GM19438 (cell line): Measurements from ENCODE around the gene PAQR3.

Experiments used
- ATAC-seq: cut with Tn5 transposase; IDR thresholded peaks from one replicate; pipeline ENCODE4 v1.9.1; 2021; ENCODE audit warnings: low read depth; ENCODE audit not compliant: unreplicated experiment

The PAQR3 gene, protein sequence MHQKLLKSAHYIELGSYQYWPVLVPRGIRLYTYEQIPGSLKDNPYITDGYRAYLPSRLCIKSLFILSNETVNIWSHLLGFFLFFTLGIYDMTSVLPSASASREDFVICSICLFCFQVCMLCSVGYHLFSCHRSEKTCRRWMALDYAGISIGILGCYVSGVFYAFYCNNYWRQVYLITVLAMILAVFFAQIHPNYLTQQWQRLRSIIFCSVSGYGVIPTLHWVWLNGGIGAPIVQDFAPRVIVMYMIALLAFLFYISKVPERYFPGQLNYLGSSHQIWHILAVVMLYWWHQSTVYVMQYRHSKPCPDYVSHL

DNA sequence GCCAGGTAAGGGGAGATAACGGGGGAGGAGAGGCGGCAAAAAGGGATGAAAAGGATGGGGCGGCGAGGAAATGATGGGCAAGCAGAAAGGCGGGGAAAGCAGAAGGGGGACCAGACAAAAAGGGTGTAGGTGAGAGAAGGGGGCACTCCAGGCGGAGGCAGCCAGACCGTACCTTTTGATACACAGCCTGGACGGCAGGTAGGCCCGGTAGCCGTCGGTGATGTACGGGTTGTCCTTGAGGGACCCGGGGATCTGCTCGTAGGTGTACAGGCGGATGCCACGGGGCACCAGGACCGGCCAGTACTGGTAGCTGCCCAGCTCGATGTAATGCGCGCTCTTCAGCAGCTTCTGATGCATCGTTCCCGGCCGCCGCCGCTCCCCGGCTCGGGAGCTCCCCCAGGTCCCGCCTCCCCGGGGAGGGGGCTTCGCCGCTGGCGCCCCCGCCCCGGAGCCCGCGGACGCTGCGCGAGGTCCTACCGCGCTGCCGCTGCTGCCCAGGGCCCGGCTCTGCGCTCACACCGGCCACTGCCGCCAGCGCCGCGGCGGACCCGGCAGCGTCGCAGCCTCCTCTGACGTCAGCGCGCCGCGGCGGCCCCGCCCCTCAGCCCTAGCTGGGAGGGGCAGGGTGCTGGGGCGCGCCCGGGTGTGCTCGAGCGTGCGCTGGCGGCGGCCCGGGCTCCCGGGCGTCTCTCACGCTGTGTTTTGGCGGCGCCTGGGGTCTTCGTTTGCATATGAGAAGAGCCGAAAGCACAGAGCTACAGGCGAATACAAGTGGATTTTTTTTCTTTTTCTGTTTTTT lies at the start of gene PAQR3:
Gene PAQR3, minus strand, starts transcription at position 571 of the 799 bp plus-strand sequence. Its CDS starts 214 bp downstream, at position 357.
- peak; percentile 96 for ATAC-seq

DNA sequence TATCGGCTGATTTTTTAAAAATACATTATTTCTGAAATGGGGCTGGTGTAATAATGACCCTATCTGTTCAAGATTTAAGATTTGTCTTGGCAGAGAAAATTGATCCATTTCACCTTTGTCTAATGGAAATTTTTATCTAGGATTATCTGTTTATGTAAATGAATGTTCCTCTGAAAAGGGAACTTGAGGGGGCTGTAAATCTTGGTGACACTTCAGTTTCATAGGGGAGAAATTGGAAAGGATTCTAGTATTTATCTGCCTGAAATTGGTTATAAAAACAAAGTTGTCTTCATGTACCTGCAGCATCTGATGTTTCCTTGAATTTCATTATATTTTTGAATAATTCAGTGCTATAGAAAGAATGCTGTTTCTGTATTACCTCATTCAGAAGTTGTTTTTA lies 48.4 kb upstream of the PAQR3 start:
- no peak for ATAC-seq

DNA sequence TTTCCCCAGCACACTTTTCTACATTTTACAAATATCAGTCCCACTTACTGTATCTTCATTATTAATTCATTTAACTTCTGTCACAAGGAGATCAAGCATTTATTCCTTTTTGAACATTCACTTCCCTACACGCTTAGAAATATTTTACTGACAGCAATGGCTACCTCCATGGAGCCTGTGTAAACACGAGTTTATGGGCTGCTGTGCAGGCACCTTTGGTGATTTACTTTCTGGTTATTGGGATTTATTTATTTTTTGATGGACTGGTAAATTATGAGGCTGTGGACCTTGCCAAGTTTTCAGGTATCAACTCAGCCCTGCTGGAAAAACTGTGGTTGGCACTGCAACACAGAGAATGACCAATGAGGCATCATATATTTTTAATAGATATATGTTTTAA lies 45.4 kb upstream of the PAQR3 start:
- no peak for ATAC-seq

DNA sequence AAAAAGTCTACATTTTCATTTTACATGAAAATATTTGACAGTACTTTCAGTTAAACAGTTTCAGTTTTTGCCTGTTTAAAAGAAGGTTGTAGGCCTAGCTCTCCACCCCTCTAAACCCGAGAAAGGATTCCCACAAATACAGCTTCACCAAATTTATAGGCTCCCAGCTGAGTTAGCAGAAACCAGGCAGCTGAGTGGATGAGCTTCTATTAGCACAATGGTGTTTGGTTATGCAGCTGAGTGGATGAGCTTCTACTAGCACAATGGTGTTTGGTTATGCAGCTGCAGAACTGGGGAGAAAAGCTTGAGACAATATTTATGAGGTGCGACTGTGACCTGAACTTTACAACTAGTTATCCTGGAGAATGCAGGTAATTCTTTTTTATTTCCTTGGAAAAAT lies 36.6 kb upstream of the PAQR3 start:
- ATAC-seq, result no peak

DNA sequence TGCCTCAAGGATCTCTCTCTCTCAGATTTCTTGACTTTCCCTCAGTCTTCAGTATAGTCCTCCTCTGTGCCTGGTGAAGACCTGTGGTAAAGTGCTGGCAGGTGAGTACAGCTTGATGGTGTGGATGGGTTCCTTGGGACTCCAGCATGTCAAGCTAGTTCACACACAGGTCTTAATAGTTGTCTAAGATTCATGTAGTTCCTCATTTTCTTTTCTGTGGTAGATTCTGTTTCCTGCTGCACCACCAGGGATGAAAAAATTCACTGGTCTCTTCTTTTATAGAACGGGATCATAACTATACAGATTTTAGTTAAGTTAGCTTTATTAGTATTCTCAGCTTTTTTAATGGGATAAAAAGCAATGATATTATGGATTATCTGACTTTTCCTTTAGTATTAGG lies 32.5 kb upstream of the PAQR3 start:
- no peak for ATAC-seq

DNA sequence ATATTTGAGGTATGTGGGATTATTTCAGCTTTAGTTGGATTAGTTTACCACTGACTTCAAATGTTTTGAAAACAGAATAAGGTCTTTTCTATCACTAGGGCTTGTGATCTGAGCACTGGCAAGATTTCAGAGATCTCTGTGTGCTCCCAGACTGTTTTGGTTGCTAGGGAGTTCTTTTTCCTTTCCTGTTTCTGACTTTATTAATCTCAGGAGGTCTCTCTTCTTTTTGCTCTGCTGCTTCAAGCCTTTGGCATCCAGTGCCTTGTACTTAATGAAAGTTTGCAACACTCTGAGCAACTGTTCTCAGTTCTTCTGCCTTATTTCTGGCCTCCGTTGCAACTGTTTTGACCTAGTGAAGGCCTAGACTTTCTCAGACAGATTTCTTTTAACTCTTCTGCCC lies 32.1 kb upstream of the PAQR3 start:
- no peak for ATAC-seq

DNA sequence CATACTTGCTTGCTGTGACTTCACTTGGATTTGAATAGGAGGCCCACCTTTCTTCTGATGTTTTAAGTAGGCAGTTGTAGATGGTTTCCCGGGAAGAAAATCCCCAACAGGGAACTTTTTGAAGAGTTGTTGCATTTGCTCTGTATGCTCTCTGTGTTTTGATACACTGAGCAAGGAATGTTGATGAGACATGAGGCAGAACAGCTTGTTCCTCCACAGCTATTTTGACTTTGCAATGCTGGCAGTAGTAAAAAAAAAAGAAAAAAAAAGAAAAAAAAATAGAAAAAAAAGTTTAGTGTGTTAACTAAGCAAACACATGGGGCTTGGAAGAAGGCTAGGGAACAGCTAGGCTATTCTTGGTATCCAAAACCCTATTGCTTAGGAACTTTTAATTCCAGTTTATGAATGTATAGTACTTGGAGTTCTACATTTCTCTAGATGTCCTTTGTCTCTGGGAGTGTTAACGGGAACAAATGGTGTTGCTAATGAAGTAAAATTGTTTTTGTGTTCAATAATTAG lies 23.4 kb upstream of the PAQR3 start:
- ATAC-seq, result no peak

DNA sequence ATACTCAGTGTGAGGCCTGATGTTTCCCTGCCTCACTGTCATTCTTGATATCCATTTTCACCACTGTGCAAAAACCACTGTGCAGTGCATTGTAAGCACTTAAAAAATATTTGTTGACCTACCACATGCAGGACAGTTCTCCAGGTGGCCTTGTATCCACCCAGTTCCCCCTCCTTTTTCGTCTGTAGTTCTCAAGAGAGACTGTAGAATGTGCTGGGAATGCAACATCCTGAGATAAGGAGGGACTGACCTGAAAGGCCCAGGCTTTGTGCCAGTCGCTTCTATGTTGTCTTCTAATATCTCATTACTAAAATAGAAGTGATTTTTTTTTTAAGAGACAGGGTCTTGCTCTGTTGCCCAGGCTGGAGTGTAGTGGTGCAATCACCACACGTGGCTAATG lies 21.7 kb upstream of the PAQR3 start:
- no peak for ATAC-seq

DNA sequence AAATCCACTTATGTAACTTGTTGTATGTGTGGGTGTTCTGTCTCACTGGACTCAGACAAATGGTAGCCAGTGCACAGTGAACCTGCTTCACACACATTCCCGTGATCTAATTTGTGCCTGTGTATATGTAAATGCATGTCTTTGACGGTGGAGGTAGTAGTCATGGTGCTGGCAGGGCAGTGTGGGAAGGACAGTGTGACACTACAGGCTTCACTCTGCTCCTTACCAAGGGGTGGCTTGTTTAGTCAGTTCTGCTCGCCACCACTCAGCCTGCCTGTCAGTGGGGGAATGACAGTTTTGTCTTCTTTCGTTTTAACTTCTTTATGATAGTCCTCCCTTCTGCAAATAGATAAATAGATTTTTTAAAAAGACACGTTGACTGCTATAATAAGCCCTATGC lies 17.7 kb upstream of the PAQR3 start:
- no peak for ATAC-seq

DNA sequence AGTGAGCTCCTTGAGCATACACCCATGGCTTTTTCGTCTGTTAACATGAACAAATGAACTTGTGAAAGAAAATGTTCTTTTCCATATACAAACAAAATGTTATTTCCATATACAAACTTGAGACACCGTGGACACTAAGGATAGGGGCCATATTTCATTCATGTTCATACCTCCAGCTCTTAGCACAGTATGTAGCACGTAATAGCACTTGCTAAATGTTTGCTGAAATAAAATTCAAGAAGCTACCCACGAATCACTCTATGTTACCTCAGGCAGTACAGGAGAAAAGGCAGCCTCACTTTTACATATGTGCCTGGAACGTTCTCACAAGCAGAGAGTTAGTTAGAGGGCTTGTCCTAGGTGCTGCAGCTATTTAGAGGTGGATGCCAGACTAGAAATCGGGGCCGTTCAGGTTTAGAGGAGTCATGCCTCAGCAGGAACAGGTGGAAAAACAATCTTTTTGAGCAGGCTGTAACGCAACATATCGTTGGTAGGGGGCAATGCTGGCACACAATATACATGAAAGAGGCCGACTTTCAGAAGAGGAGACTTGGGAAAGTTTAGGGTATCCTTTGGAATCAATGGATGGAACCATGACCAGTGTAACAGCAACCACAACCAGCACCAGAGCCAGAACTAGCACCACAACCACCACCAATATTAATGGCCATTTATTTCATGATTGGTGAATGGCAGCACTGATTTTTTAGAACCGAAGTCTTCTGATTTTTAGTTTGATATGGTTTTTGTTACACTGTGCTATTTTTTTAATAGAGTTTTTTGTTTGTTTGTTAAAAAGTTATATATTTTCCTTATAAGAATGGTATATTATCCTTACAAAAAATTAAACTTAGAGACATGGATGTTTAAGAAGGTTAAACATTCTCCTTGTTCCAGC lies 14.8 kb upstream of the PAQR3 start:
- no peak for ATAC-seq

DNA sequence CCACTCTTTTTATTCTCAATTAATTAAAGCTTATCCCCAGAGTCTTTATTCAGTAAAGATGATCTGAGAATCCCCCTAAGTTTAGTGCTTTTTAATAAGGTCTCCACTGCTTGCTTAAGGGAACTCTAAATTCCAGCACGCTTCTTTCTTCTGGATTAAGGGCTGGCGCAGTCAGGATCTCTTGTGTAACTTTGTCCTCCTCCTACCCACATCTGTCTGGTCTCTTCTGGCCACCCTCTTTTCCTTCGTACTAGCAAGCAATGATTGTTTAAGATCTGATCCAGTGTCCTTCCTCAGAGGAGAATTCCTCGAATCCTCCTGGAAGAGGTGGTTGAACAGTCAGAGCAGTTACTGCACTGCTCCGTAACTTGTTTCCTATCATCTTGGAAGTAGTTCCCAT lies 14.0 kb upstream of the PAQR3 start:
- no peak for ATAC-seq

DNA sequence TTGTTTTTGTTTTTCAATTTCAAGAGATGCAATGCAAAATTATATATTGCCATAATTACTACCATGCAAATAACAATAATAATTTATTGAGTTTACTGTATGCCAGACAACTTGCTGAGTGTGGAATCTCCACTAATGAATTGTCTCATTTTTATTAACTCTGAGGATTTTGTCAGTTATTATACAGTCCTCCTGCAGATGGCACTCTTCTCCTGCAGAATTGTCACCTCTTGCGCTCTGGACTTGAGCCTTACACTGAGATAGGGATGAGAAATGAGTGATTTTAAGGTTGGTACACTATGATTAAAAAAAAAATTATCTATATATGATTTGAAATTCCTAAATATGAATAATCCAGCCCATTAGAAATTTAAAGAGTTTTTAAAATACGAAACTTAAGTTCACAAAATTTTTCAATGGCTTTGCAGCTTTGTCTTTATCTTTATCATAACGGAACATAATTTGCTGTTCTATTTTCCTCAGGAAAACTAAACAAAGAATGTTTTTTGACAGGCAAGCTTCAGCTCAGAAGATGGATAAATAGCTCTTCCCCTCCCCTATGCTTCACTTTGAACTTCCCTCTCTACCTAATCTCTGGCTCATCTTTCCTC lies 12.7 kb upstream of the PAQR3 start:
- peak; percentile 73 for ATAC-seq

DNA sequence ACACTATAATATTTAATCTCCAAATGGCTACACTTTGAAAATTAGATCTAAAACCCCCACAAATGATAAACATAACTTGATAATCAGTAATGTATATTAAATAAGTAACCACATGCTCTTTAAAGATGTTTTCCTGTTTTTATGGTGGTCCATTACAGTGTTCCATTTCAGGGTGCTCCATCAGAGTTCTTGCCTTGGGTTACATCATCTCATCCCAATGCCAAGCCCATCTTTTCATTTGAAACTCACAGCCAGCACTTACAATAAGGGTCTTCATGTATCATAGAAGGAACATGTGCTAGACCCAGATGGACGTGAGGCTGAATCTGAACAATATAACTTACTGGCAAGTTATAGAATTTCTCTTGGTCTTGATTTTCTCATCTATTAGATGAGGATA lies 10.5 kb upstream of the PAQR3 start:
- ATAC-seq, result no peak

DNA sequence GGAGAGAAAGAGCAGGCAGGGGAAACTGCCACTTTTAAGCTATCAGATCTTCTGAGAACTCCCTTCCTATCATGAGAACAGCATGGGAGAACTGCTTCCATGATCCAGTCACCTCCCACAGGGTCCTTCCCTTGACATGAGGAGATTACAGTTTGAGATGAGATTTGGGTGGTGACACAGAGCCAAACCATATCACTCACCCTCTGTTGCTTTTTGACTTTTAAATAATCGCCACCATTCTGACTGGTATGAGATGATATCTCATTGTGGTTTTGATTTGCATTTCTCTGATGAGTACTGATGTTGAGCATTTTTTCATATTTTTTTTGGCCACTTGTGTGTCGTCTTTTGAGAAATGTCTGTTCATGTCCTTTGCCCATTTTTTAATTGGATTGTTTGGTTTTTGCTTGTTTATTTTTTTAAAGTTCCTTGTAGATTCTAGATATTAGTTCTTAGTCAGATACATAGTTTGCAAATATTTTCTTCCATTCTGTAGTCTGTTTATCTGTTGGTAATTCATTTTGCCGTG lies 6.5 kb upstream of the PAQR3 start:
- no peak for ATAC-seq

DNA sequence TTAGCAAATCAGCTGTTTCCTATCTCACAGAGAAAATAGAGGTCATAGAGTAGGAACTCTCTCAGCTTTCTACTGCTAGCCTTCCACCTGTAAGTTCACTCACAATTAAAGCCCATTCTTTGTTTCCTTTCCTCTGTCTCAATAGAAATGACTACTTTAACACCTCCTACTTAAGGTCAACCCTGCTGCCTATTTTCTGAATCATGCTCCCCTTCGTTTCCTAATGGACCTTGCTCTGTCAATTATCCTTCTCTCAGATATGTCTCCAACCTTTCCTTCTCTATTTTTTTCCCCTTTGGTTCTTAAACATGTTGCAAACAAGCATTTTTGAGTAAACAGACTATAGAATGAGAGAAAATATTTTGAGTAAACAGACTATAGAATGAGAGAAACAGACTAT lies 5.1 kb upstream of the PAQR3 start:
- no peak for ATAC-seq

DNA sequence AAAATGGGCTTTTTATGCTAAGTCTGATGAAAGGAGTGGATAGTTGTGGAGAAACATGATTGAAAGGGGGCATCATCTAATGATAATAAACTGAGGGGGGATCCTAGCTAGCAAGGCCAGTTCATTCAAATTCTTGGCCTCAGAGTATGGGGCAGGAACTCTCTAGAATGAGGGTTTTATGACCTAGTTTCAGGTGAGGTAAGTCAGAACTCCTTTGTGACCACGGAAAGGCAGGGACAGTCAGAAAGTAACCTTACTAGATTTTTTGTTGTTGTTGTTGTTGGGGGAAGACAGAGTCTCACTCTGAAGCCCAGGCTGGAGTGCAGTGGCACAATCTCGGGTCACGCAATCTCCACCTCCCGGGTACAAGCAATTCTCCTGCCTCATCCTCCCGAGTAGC lies 1.5 kb upstream of the PAQR3 start:
- ATAC-seq, result no peak

DNA sequence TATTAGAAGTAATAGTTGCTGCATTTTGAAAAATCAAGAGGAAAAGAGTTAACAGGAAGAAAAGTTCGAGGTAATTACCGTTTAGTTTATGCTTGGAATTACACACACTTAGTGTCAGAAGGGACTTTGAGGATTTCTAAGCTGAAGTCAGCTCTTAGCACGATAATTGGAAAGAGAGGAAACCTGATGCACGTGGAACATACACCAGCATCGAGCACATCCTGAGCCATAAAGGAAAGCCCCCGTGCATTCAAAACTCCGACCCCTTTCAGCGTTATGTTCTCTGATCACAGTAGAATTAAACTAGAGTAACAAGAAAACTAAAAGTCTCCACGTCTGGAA lies 400 bp upstream of the PAQR3 start:
- peak; percentile 27 for ATAC-seq

DNA sequence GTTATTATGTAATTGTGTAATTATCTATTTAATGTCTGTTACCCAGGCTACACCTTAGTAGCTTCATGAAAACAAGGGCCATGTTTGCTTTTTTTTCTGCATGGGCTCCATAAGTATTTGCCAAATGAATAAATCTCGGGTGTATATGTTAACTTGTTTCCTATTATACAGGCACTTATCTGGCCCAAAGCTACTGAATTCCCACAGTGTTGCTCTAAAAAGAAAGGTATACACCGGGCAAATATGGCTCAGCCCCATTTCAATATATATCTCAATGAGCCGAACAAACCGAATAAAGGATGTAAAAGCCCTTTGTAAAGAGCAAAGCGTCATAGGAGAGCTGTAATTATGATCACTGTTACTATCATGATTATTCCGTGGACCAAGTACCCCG lies 767 bp downstream of the PAQR3 start:
- no peak for ATAC-seq

DNA sequence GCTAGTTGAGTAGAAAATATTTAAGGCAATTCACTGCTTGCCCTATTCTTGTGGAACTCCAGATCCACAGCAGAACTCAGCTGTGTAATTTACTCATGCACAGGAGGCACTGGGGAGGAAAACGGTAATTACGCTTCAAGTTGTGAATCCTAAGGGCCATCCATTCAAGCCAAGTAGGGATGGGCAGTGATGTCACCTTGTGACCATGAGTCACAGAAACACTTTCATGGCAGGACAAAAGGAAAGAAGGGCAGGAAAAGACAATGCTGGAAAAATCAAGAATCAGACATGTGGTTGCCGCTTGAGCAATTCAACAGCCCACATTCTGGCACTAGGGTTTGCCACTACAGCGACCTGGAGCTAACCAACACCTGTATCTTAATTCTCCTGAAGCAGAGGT lies 1.4 kb downstream of the PAQR3 start:
- ATAC-seq, result no peak

DNA sequence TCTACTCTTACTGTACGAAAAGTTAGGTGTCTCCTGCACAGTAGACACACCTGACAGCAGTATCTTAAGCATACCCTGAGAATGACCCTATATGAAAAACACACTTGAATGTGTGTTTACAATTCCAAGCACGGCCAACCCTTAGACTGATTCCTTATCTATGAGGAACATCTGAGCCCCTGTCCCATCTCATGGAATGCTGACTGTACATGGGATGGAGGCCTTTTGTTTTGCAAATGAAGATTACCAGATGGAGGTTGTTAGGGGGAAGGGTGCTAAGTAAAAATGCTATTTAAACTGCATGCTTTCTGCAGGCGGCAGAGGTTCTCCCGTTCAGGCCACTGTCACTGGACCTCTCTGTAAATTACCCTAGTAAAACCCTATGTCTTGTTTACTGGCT lies 2.2 kb downstream of the PAQR3 start:
- ATAC-seq, result no peak
